Measurements from ENCODE around the gene UFSP1.
A peak's percentile ranks its signal among the peaks of the same experiment; 100 is the strongest.
"Not testable (repeated sequence)": the region's sequence is repeated elsewhere in the genome, so short reads cannot be mapped to it uniquely, and the experiment has no call there.

UFSP1 gene
- total RNA-seq = 0.48 to 2.4 reads per million in 2 donors

GRCh38 chr7:100888988-100889750 lies at the start of gene UFSP1:
TSS of gene UFSP1 (minus strand) at chr7:100889715. CDS start at chr7:100889271, 444 bp downstream.
- DNase-seq = no peak

DNA sequence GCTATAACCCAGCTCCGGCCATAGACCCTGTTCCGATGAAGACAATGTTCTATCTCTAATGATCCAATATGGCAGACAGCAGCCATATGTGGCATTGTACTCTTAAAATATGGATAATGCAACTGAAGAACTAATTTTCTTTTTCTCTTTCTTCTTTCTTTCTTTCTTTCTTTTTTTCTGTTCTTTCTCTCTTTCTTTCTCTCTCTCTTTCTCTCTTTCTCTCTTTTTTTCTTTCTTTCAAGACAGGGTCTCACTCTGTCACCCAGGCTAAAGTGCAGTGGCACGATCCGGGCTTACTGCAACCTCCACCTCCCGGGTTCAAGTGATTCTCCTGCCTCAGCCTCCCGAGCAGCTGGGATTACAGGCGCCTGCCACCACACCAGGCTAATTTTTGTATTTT lies 46.7 kb upstream of the UFSP1 start:
- DNase-seq = not testable (repeated sequence)

- DNase-seq = not testable (repeated sequence)
Observed at GRCh38 chr7:100935381-100935780, 45.9 kb upstream of the UFSP1 start.

GRCh38 chr7:100933734-100934133 lies 44.2 kb upstream of the UFSP1 start:
- no peak for DNase-seq

- no peak for DNase-seq
Observed at GRCh38 chr7:100929808-100930174, 40.3 kb upstream of the UFSP1 start.

DNA sequence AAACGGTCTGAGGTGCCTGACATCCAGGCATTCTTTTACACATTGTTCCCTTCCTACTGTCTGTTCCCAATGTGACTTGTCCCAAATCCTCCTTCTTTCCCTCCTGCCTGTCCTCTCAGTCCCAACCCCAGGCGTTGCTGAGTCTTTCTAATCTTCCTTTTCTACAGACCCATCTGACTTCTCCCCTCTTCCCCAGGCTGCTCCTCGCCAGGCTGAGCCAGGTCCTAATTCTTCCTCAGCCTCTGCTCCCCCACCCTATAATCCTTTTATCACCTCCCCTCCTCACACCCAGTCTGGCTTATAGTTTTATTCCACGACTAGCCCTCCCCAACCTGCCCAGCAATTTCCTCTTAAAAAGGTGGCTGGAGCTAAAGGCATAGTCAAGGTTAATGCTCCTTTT lies 34.1 kb upstream of the UFSP1 start:
- DNase-seq = not testable (repeated sequence)

GRCh38 chr7:100921039-100921438 lies 31.5 kb upstream of the UFSP1 start:
- no peak for DNase-seq

DNA sequence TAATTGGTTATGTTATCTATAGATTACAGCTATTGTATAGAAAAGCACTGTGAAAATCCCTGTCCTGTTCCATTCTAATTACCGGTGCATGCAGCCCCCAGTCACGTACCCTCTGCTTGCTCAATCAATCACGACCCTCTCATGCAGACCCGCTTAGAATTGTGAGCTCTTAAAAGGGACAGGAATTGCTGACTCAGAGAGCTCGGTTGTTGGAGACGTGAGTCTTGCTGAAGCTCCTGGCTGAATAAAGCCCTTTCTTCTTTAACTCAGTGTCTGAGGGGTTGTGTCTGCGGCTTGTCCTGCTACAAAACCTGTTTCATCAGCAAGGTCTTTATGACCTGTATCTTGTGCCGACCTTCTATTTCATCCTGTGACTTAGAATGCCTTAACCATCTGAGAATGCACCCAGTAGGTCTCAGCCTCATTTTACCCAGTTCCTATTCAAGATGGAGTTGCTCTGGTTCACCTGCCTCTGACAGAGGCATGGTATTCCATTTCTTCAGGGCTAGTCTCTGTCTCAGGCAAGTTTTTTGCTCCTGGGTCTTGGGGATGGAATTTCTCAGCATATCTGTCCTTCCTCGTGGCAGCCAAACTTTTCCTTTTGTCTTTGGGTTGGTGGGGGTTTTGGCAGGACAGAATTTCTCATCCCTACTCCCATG lies 30.4 kb upstream of the UFSP1 start:
- not testable (repeated sequence) for DNase-seq

DNA sequence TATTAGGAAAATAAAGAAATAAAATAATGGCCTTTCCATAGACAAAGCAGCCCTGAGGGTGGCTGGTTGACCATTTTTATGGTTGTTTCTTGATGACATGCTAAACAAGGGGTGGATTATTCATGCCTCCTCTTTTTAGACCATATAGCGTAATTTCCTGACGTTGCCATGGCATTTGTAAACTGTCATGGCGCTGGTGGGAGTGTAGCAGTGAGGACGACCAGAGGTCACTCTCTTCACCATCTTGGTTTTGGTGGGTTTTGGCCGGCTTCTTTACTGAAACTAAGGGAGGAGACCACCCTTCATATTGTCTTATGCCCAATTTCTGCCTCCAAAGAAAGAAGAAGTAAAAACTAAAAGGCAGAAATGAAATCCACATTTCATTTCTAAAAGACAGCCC lies 29.8 kb upstream of the UFSP1 start:
- not testable (repeated sequence) for DNase-seq

DNA sequence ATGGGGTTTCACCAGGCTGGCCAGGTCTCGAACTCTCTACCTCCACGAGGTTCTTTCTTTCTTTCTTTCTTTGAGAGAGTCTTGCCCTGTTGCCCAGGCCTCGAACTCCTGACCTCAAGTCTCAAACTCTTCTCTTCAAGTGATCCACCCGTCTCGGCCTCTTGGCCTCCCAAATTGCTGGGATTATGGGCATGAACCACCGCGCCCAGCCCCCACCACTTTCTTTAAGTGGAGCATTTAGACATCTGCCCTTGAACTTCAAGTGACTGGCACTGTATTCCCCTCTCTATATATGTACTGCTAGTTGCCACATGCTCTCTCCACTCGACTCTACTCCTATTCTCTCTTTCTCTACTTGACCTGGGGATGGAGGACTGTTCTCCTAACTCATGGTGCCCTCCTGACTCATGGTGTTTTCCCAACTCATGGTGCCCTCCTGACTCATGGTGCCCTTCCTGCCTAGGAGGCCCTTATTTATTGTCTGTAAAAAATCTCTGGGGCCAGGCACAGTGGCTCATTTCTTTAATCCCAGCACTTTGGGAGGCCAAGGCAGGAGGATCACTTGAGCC lies 25.4 kb upstream of the UFSP1 start:
- no peak for DNase-seq

GRCh38 chr7:100914208-100914878 lies 24.8 kb upstream of the UFSP1 start:
- no peak for DNase-seq

GRCh38 chr7:100911484-100911883 lies 22.0 kb upstream of the UFSP1 start:
- DNase-seq = no peak

DNA sequence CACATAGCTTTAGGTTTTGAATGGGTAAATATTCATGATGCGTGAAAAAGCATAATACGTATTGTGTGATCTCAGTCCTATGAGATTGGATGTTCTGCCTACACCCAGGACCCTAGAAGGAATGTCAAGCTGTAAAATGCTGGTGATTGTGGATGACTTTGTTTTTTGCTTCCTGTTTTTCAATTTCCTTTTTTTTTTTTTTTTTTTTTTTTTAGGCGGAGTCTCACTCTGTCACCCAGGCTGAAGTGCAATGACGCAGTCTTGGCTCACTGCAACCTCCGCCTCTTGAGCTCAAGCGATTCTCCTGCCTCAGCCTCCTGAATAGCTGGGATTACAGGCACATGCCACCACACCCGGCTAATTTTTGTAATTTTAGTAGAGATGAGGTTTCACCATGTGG lies 20.9 kb upstream of the UFSP1 start:
- DNase-seq = not testable (repeated sequence)

DNA sequence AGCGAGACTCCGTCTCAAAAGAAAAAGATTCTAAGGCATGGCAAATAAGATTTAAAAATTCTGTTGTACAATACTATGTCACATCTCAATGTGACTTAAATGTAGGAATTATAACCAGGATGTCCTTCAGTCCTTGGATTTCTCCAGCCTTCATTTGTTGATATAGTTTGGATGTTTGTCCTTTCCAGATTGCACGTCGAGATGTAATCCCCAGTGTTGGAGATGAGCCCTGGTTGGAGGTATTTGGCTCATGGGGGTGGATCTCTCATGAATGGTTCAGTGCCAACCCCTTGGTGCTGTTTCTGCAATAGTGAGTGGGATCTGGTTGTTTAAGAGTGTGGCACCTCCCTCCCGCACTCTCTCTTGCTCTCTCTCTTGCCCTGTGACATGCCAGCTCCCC lies 19.0 kb upstream of the UFSP1 start:
- DNase-seq = no peak

DNA sequence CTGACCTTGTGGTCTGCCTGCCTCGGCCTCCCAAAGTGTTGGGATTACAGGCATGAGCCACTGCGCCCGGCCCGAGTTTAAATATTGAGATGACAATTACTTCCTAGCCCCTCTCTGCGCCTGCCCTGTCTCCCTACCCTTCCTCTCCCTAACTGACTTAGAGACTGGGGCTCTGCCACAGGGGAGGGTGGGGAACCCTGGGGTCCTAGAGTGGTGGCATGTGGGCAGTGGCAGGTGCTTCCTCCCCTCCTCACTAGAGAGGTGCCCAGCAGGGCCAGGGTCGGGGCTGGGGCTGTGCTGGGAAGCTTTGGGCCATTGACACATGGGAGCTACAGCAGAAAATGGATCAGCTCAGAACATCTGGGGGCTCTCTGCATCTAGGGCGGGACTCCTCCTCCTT lies 13.1 kb upstream of the UFSP1 start:
- DNase-seq = no peak

- DNase-seq = no peak
Observed at GRCh38 chr7:100901921-100902332, 12.4 kb upstream of the UFSP1 start.

GRCh38 chr7:100900978-100901377 lies 11.5 kb upstream of the UFSP1 start:
- no peak for DNase-seq

GRCh38 chr7:100899432-100899831 lies 9.9 kb upstream of the UFSP1 start:
- DNase-seq = no peak

DNA sequence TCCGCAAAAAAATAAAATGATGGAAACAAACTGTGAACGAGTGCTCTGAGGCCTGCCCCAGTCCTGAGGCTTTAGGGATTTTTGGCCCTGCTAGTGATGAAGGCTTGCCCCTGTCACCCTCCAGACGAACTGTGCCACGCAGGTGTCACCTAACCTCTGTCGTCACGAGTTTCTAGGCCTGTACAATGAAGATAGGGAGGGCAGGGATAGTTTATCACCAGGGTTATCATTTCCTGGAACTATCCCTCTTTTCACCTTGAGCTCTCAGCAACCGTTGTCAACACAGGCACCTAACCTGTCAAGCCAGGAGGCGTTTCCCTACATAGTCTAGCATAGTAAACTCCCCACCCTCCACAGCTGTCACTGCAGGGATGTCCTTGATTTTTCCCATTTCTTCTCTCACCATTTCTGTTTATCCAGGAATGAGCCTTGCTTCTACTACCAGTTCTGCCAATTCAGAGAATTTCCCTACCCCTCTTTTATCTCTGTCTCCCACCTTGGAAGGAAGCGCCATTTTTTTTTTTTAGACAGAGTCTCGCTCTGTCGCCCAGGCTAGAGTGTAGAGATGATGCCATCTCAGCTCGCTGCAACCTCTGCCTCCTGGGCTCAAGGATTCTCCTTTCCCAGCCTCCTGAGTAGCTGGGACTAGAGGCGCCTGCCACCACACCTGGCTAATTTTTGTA lies 8.4 kb upstream of the UFSP1 start:
- no peak for DNase-seq

DNA sequence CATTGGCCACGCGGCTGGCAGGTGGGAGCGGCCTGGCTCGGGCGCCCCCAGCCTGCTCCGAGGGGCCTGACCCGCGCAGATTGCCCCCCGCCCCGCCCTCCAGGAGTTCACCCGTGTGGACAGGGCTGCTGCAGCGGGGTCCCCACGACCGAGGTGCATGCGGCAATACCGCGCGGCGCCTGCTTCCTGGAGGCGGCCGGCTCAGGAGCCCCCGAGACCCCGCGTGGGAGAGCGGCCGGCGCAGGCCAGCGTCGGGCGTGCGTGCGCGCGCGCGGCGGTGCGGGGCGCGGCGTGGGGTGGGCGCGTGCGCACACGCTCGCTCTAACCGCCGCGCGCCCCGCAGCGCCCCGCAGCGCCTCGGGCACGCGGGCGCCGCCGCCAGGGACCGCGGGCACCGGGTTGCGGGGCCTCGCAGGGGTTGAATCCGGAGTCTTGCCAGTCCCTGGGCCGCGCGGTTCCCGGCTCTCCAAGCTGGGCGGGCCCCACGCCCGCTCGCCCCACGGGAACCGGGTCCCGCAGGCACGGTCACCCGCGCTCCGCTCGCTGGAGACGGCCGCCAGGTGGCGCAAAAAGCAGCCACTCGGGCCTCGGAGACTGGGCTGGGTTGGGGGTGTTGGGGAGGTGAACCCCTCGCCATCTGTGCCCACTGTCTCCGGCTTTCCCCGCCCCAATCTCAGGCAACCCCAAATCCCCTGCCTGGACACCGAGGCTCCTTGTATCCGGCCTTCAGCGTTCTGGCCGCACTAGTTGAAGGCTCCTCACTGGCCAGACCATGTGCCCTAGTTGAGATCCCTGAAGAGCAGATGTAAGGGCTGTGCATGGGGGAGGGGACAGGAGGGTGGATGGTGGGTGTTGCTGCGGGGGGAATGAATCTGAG lies 7.5 kb upstream of the UFSP1 start:
- peak; percentile 70 for DNase-seq

DNA sequence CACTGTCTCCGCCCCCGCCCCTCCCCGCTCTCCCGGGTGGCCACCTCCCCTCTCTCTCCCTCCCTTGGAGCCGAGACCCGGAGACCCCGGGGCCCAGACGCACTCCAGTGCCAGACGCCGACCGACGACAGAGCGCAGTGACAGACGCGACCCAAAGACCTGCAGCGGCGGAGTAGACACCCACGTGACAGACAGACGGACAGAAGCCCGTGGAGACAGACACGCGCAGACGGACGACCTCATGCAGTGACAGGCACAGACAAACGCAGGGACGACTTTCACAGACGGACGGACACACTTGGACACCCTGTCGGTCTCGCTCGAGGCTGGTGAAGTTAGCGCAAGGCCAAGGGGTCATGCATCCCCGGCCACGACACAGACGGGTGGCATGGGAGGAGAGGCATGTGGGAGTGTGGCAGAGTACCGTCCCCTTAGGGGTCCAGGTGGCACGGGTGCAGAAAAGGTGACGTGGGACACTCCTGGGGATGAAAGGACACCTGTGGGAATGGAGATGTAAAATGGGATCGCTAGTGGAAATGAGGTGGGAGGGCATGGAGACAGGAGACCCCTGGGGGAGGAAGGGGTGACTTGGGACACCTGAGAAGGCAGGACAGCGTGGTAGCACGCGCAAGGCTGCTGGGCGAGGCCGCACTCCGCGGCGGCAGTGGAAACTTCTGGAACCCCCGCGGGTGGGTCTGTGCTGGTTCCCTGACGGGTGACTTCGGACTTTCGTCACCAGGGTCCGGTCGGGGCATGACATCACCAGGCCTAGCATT lies 6.6 kb upstream of the UFSP1 start:
- DNase-seq = no peak

Measured in T-helper 9 cell (primary cell).